Tibial nerve (tissue), 4 donors: ENCODE results near the gene KCNH1. TPM values are rescaled to one million over a fixed set of nuclear protein-coding genes. Genes with fewer than 3 reads are reported as not detected.

ENCODE experiments used
- DNase-seq, 2 donors: peaks; one replicate each; pipeline ENCODE4 v3.0.0-alpha.2; 2019; ENCODE audit warnings: low spot score in 2 of 2
- H3K27ac ChIP-seq, 4 donors: fragments of 200-600 bp; sonication (generic) in 3 of 4; one replicate each; pipeline ENCODE4 v1.5.1; 2017 to 2019; ENCODE audit warnings: mild to moderate bottlenecking in 1 of 4
- H3K27me3 ChIP-seq, 2 donors: fragments of 200-600 bp; sonication (generic) in 1 of 2; one replicate each; pipeline versions ENCODE4 v1.5.1 to v1.6.0; 2017 to 2019
- H3K36me3 ChIP-seq, 3 donors: fragments of 200-600 bp; sonication (generic); one replicate each; pipeline ENCODE4 v1.5.1; 2018 to 2019
- H3K4me1 ChIP-seq, 4 donors: fragments of 200-600 bp; sonication (generic) in 3 of 4; one replicate each; pipeline ENCODE4 v1.5.1; 2017 to 2019
- H3K4me3 ChIP-seq, 4 donors: fragments of 200-600 bp; sonication (generic) in 3 of 4; one replicate each; pipeline ENCODE4 v1.5.1; 2017 to 2019; ENCODE audit warnings: mild to moderate bottlenecking in 1 of 4, moderate library complexity in 1 of 4
- H3K9me3 ChIP-seq, 4 donors: fragments of 200-600 bp; sonication (generic) in 3 of 4; one replicate each; pipeline ENCODE4 v1.5.1; 2017 to 2019
- EP300 ChIP-seq, 2 donors: sonication (generic); formaldehyde crosslinking; IDR thresholded peaks; one replicate each; pipeline ENCODE4 v1.6.1; 2017; ENCODE audit warnings: antibody characterized with exemption in 2 of 2, mild to moderate bottlenecking in 1 of 2
- POLR2A ChIP-seq, 2 donors: fragments of 450-650 bp; IDR thresholded peaks; one replicate each; pipeline ENCODE4 v1.6.1; 2017; ENCODE audit warnings: antibody characterized with exemption in 2 of 2, mild to moderate bottlenecking in 2 of 2, moderate library complexity in 2 of 2
- WGBS, 2 donors: methylation state at CpG; one replicate each; pipeline ENCODE4 v1.1.5; 2018; 5-methylcytosine and 5-hydroxymethylcytosine counted together
- total RNA-seq, 4 donors: library from RNA; depleted of rRNA; stranded (reverse); fragments of >200 nt; gene quantifications; one replicate each; pipeline ENCODE4 v1.1.0, GENCODE V29; 2016
- TF ChIP-seq, protein P1 (sequence below), 5 experiments: fragments of 200-600 bp in 3 of 5; fragments of 450-650 bp in 2 of 5; sonication (generic) in 3 of 5; IDR thresholded peaks; one replicate each; pipeline ENCODE4 v1.5.1; 2016 to 2019; ENCODE audit warnings: antibody characterized with exemption in 5 of 5, mild to moderate bottlenecking in 3 of 5, moderate library complexity in 2 of 5

The KCNH1 gene
- total RNA-seq, 4 donors from 2014 or later = 1.9 to 10.0 (median 3.6) TPM

DNA sequence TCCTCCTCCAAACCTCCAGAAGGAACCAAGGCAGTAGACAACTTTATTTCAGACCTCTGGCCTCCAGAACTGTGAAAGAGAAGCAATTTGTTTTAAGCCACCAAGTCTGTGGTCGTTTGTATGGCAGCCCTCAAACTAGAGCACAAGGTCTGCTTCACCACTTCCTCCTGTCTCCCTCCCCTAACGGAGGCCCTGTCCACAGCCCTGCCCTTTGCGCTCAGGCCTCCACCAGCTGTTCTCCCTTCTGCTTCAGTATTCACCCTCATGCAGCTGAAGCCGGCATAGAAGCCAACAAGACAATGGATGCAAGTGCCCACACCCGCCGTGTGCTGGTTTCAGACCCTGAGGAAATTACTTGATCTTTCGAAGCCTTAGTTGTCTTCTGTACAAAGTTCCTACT, 441.2 kb downstream of the KCNH1 start:
- TF ChIP-seq EP300 (IDR thresholded peaks at IDR 0.05) (no peak), POLR2A (IDR thresholded peaks at IDR 0.05) (no peak)
- TF ChIP-seq, protein P1, sequence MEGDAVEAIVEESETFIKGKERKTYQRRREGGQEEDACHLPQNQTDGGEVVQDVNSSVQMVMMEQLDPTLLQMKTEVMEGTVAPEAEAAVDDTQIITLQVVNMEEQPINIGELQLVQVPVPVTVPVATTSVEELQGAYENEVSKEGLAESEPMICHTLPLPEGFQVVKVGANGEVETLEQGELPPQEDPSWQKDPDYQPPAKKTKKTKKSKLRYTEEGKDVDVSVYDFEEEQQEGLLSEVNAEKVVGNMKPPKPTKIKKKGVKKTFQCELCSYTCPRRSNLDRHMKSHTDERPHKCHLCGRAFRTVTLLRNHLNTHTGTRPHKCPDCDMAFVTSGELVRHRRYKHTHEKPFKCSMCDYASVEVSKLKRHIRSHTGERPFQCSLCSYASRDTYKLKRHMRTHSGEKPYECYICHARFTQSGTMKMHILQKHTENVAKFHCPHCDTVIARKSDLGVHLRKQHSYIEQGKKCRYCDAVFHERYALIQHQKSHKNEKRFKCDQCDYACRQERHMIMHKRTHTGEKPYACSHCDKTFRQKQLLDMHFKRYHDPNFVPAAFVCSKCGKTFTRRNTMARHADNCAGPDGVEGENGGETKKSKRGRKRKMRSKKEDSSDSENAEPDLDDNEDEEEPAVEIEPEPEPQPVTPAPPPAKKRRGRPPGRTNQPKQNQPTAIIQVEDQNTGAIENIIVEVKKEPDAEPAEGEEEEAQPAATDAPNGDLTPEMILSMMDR (IDR thresholded peaks at IDR 0.05) = no peak
- 72 to 74% methylated on average over 7 of the region's 7 CpGs for WGBS, 2 donors
- H3K27ac ChIP-seq = no peak overlapping the region
- no peaks in the 10 kb centered on the region for H3K9me3 ChIP-seq
- no peaks in the 10 kb centered on the region for H3K27me3 ChIP-seq
- no peak overlapping the region for H3K4me3 ChIP-seq
- no peak for DNase-seq
- H3K4me1 ChIP-seq = no peaks in the 10 kb centered on the region
- H3K36me3 ChIP-seq = peaks cover 0 to 4% (median 0%) of the 10 kb centered on the region in 3 donors

DNA sequence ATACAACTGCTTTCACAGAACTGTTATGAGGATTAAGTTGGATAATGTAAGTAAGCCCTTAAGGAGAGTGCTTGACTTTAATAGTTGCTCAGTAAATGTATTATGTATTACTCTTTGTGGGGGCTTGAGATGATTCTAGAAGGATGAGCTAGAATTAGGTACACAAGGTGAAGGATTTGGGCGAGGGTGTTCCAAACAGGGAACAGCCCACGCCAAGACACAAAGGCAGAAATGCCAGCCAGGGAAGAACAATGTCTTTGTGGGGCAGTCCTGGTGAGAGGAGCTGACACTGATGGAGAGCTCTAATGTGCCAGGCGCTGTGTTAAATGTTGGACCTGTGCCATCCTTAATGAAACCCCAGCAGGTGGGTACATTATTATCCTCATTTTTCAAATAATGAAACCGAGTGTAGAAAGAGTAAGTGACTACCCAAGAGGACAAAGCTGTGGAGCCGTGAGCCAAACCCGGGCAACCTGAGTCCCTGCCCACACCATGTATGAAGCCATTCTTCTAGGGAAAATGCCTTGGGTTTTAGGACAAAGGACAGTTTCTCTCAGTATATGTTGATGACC, 442.8 kb downstream of the KCNH1 start:
- DNase-seq = no peak
- Histone ChIP-seq H3K36me3 (no peaks in the 10 kb centered on the region), H3K27me3 (no peaks in the 10 kb centered on the region), H3K27ac (no peak overlapping the region), H3K9me3 (no peaks in the 10 kb centered on the region), H3K4me1 (peaks cover 0 to 3% (median 0%) of the 10 kb centered on the region in 4 donors), H3K4me3 (no peak overlapping the region)
- no peak for TF ChIP-seq POLR2A (IDR thresholded peaks at IDR 0.05)
- TF ChIP-seq EP300 (IDR thresholded peaks at IDR 0.05) = no peak
- TF ChIP-seq, protein P1 (IDR thresholded peaks at IDR 0.05) = no peak
- 79 to 84% methylated on average over 6 of the region's 6 CpGs for WGBS, 2 donors

DNA sequence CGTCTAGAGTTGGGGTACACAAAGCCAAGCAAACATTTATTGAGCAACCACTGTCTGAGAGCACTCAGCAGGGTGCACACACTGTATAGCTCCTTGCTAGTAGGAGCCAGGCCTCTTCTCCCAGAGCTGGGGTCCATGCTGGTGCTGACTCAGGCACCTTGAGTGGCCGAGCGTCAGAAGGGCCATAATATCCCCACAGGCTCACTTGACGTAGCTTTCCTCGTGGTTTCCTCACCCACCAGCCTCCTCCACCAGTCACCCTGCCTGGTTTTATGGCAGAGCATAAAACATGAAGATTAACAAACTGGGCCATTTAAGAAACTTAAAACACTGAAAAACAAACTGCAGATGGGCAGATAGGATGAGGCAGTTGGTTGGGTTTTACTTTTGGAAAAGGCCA, 443.7 kb downstream of the KCNH1 start:
- DNase-seq = no peak
- Histone ChIP-seq H3K9me3 (no peaks in the 10 kb centered on the region), H3K27me3 (no peaks in the 10 kb centered on the region), H3K4me3 (no peak overlapping the region), H3K4me1 (peaks cover 0 to 3% (median 0%) of the 10 kb centered on the region in 4 donors), H3K36me3 (no peaks in the 10 kb centered on the region), H3K27ac (no peak overlapping the region)
- TF ChIP-seq EP300 (IDR thresholded peaks at IDR 0.05) = no peak
- TF ChIP-seq POLR2A (IDR thresholded peaks at IDR 0.05) = no peak
- TF ChIP-seq, protein P1 (IDR thresholded peaks at IDR 0.05) = no peak
- 76 to 78% methylated on average over 4 to 5 of the region's 5 CpGs for WGBS, 2 donors

DNA sequence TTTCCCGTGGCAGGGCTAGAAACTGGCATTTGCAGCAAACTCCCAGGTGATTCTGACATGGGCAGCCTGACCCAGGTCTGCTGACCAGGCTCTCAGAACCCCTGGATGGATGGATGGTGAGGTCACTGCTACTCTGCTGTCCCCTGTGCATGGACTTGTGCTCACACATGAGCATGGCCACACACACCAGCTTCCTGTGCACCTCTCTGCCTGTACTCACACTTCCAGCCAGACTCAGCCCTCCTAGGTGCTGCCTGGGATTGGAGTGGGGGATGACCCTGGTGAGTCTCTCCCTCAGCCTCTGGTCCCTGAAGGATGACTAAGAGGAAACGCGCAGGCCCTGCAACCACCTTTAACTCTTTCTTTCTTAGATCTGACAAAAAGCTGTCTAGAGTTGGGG, 444.1 kb downstream of the KCNH1 start:
- 77 to 90% methylated on average over 1 to 3 of the region's 3 CpGs for WGBS, 2 donors
- no peaks in the 10 kb centered on the region for H3K9me3 ChIP-seq

More for the DNA sequence above, 444.1 kb downstream of the KCNH1 start:
- no peak for DNase-seq
- Histone ChIP-seq H3K27ac (no peak overlapping the region), H3K27me3 (no peaks in the 10 kb centered on the region), H3K36me3 (no peaks in the 10 kb centered on the region), H3K4me1 (peaks cover 0 to 3% (median 0%) of the 10 kb centered on the region in 4 donors), H3K4me3 (no peak overlapping the region)
- TF ChIP-seq, protein P1 (IDR thresholded peaks at IDR 0.05) = no peak
- TF ChIP-seq POLR2A (IDR thresholded peaks at IDR 0.05) = no peak
- no peak for TF ChIP-seq EP300 (IDR thresholded peaks at IDR 0.05)
